Measurements from ENCODE around the gene RINL.

- TF ChIP-seq MAZ (IDR thresholded peaks at IDR 0.05; ENCODE audit: borderline replicate concordance, low read depth, low read length) (no peak), CTCF (conservative IDR thresholded peaks at IDR 0.05; ENCODE audit: low read depth, low read length) (no peak), FOS (IDR thresholded peaks at IDR 0.05; ENCODE audit: low read depth, low read length) (no peak), CEBPB (IDR thresholded peaks at IDR 0.05; ENCODE audit: low read depth, low read length) (no peak), POLR2A (IDR thresholded peaks at IDR 0.05; ENCODE audit: low read depth, low read length) (no peak), RAD21 (IDR thresholded peaks at IDR 0.05; ENCODE audit: low read length) (no peak), BHLHE40 (IDR thresholded peaks at IDR 0.05; ENCODE audit: low read depth, low read length) (no peak), RFX5 (IDR thresholded peaks at IDR 0.05; ENCODE audit: low read depth, low read length) (no peak), MAFK (IDR thresholded peaks at IDR 0.05; ENCODE audit: low read depth, low read length) (no peak), USF2 (IDR thresholded peaks at IDR 0.05; ENCODE audit: low read depth, low read length) (no peak), SMC3 (IDR thresholded peaks at IDR 0.05; ENCODE audit: low read depth, low read length) (no peak), MXI1 (IDR thresholded peaks at IDR 0.05; ENCODE audit: borderline replicate concordance, low read depth, low read length) (no peak), NFE2L2 (IDR thresholded peaks at IDR 0.05; ENCODE audit: low read depth, low read length) (no peak)
- TF ChIP-seq, protein P1, sequence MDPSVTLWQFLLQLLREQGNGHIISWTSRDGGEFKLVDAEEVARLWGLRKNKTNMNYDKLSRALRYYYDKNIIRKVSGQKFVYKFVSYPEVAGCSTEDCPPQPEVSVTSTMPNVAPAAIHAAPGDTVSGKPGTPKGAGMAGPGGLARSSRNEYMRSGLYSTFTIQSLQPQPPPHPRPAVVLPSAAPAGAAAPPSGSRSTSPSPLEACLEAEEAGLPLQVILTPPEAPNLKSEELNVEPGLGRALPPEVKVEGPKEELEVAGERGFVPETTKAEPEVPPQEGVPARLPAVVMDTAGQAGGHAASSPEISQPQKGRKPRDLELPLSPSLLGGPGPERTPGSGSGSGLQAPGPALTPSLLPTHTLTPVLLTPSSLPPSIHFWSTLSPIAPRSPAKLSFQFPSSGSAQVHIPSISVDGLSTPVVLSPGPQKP (IDR thresholded peaks at IDR 0.05; ENCODE audit: borderline replicate concordance, low read depth, low read length): no peak
Measured at GRCh38 chr19:38836983-38837626, 41.0 kb downstream of the RINL start.
